Endothelial cell of umbilical vein (primary cell): ENCODE data around the gene HOXB6.

ENCODE experiments used
- CTCF ChIP-seq, 2 donors: IDR thresholded peaks; 1 replicate in 1 of 2; 2 replicates in 1 of 2; pipeline ENCODE4 v1.5.1; 2011; ENCODE audit warnings: low read length in 2 of 2, mild to moderate bottlenecking in 2 of 2, moderate library complexity in 2 of 2, control low read depth in 1 of 2, inconsistent platforms in 1 of 2, low read depth in 1 of 2; ENCODE audit not compliant: insufficient read depth in 1 of 2; ENCODE audit errors: extremely low read depth in 1 of 2
- EZH2 ChIP-seq: IDR thresholded peaks from 2 replicates; pipeline ENCODE4 v1.6.1; 2012; ENCODE audit warnings: borderline replicate concordance, low read depth, mild to moderate bottlenecking, moderate library complexity, low read length, inconsistent platforms; ENCODE audit not compliant: severe bottlenecking
- FOS ChIP-seq: IDR thresholded peaks from 2 replicates; pipeline ENCODE4 v1.6.1; 2011; ENCODE audit warnings: mild to moderate bottlenecking, low read length, moderate library complexity, borderline replicate concordance; ENCODE audit not compliant: insufficient read depth
- GATA2 ChIP-seq: IDR thresholded peaks from 2 replicates; pipeline ENCODE4 v1.7.0; 2011; ENCODE audit warnings: low read depth, mild to moderate bottlenecking, moderate library complexity, mixed read lengths, low read length; ENCODE audit not compliant: insufficient read length, insufficient read depth
- MYC ChIP-seq: IDR thresholded peaks from one replicate; pipeline ENCODE4 v1.6.1; 2011; ENCODE audit warnings: mild to moderate bottlenecking, low read depth, low read length
- POLR2A ChIP-seq: IDR thresholded peaks from 2 replicates; pipeline ENCODE4 v1.6.1; 2012; ENCODE audit warnings: low read depth, mild to moderate bottlenecking, control low read depth, low read length
- POLR2AphosphoS5 ChIP-seq: IDR thresholded peaks from 2 replicates; pipeline ENCODE4 v1.6.1; 2012; ENCODE audit warnings: low read depth, mild to moderate bottlenecking, control low read depth, low read length, moderate library complexity; ENCODE audit not compliant: insufficient read depth
- TF ChIP-seq, protein P1 (sequence below): IDR thresholded peaks from 2 replicates; pipeline ENCODE4 v1.6.1; 2011; ENCODE audit not compliant: insufficient read depth, insufficient read length

DNA sequence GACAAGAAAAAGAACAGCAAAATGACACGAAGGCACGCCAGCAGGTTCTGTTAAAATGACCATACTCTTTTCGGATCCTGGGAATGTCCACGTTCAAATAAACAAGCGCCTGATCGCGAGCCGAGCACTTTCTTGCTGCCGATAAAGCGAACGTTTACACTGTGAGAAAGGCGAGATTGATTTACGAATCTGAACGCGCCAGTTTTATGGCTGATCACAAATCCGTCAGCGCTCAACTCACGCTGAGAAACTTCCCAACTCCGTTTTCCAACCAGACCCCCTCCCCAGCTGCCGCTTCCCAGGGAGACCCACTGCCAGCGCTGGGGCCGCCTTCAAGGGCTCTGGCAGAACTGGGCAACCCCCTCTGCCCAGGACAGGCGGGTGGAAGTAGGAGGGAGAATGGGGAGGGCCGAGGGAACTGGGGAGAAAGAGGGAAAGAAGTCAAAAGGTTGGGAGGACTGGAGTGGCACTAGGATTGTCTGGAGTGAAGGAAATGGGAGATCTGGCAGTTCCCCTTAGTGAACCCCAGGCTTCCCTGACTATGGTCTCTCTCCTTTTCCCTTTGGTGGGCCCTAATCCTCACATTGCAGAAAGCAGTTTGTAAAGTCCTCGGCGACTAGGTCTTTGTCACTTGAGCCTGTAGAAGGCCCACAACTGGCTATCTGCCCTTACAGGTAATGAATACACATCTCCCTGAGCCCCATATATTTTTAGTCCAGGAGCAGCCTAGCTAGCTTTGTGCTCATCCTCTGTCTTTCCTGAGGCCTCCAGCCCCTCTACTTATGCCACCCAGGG is 33.6 kb downstream of the HOXB6 start:
- TF ChIP-seq POLR2AphosphoS5 = no peak
- no peak for TF ChIP-seq EZH2
- no peak for TF ChIP-seq CTCF (IDR thresholded peaks at IDR 0.05; ENCODE audit: extremely low read depth in 1 of 2, insufficient read depth in 1 of 2, low read depth in 1 of 2, low read length in 2 of 2)
- TF ChIP-seq GATA2 = no peak
- peak; percentile 40 for TF ChIP-seq POLR2A
- no peak for TF ChIP-seq FOS
- TF ChIP-seq, protein P1, sequence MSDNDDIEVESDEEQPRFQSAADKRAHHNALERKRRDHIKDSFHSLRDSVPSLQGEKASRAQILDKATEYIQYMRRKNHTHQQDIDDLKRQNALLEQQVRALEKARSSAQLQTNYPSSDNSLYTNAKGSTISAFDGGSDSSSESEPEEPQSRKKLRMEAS = no peak
- TF ChIP-seq MYC = no peak
